Ectodermal cell (in vitro differentiated cells): ENCODE results near the gene CNPPD1.

Experiments
- H3K27ac ChIP-seq: 2 replicates; pipeline ENCODE4 v1.7.0; 2013; ENCODE audit warnings: mild to moderate bottlenecking, low read depth, low read length; ENCODE audit not compliant: insufficient read depth, poor library complexity, severe bottlenecking
- H3K27me3 ChIP-seq: 2 replicates; pipeline ENCODE4 v1.7.0; 2013; ENCODE audit warnings: mild to moderate bottlenecking, low read length; ENCODE audit not compliant: insufficient read depth, control insufficient read depth, poor library complexity, severe bottlenecking
- H3K36me3 ChIP-seq: one replicate; pipeline ENCODE4 v1.7.0; 2013; ENCODE audit warnings: low read length; ENCODE audit not compliant: control insufficient read depth, insufficient read depth
- H3K4me1 ChIP-seq: one replicate; pipeline ENCODE4 v1.7.0; 2013; ENCODE audit warnings: low read length; ENCODE audit not compliant: control insufficient read depth, insufficient read depth
- H3K4me3 ChIP-seq: 2 replicates; pipeline ENCODE4 v1.7.0; 2013; ENCODE audit warnings: low read depth, low read length, control low read depth; ENCODE audit not compliant: insufficient read depth
- H3K9me3 ChIP-seq: 2 replicates; pipeline ENCODE4 v1.7.0; 2013; ENCODE audit warnings: mild to moderate bottlenecking, low read length, moderate library complexity; ENCODE audit not compliant: control insufficient read depth
- WGBS, 2 experiments: methylation state at CpG; one replicate each; pipeline ENCODE4 v1.1.7; 2013; ENCODE audit warnings: missing lambda C conversion rate in 2 of 2; 5-methylcytosine and 5-hydroxymethylcytosine counted together

CNPPD1 gene

DNA sequence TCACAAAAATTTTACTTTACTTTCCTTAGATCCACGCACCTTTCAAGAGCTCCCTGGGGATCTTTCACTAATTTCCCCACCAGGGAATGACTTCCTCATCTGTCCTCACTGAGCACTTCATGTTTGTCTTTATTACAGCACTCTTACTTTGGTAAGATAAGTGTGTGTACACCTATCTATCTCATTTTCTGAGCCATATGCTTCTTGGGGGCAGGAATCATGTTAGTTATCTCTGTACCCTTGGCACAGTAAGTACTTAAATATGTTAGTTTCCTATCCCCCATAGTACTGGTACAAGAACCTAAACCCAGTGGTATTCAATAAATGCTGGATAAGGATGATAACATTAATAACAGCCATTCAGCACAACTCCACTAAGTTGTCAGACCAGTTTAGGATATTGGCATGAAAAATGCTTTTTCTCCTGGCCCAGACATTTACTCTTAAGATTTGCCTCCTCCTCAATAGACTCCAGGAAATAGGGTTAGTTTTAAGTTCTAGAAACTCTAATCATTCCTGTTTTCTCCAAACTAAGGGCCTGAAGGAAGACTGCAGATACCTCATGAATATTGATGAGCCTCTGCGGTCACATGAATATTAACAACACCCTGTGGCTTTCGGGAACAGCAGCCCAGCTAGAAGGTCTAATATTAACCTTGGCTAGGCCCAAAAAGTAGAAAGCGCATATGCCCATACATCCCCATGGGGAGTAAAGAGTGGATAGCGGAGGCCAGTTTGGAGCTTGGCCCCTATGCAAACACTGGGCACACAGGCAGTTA, 54.3 kb downstream of the CNPPD1 start:
- Histone ChIP-seq H3K4me3 (no peak overlapping the region), H3K36me3 (no peaks in the 10 kb centered on the region), H3K27ac (no peak overlapping the region), H3K27me3 (no peaks in the 10 kb centered on the region), H3K4me1 (peaks cover 6% of the 10 kb centered on the region), H3K9me3 (no peaks in the 10 kb centered on the region)
- WGBS, 2 experiments: 85 to 89% methylated on average over 5 of the region's 5 CpGs
